SU-DHL-6 (cell line): ENCODE measurements around the gene SCG2.

ENCODE experiments used
- H2AFZ ChIP-seq: fragments of 200-600 bp; sonication (generic); 2 replicates; pipeline ENCODE4 v1.6.1; 2014; ENCODE audit warnings: low read depth, mild to moderate bottlenecking, moderate library complexity, mixed read lengths, antibody characterized with exemption, low read length; ENCODE audit not compliant: severe bottlenecking
- H3F3A ChIP-seq: fragments of 200-600 bp; shearing (Covaris generic); 2 replicates; pipeline ENCODE4 v1.6.0; 2016; ENCODE audit warnings: antibody characterized with exemption, mild to moderate bottlenecking; ENCODE audit not compliant: insufficient read depth
- H3K27ac ChIP-seq: fragments of 200-600 bp; sonication (generic); 2 replicates; pipeline ENCODE4 v1.5.1; 2016; ENCODE audit warnings: low read depth, mild to moderate bottlenecking, low read length, moderate library complexity, mixed read lengths
- H3K27me3 ChIP-seq: fragments of 200-600 bp; sonication (generic), shearing (Covaris generic); 2 replicates; pipeline ENCODE4 v1.6.0; 2014; ENCODE audit warnings: mild to moderate bottlenecking, low read length
- H3K36me3 ChIP-seq: fragments of 200-600 bp; sonication (generic); 2 replicates; pipeline ENCODE4 v1.6.1; 2014; ENCODE audit warnings: mild to moderate bottlenecking, low read length, mixed read lengths
- H3K4me2 ChIP-seq: fragments of 300-600, 200-600 bp; shearing (Covaris generic), sonication (generic); 2 replicates; pipeline ENCODE4 v1.6.0; 2014; ENCODE audit warnings: low read length, low read depth, mild to moderate bottlenecking; ENCODE audit not compliant: poor library complexity, severe bottlenecking
- H3K4me3 ChIP-seq: fragments of 200-600 bp; sonication (generic); 2 replicates; pipeline ENCODE4 v1.5.1; 2014; ENCODE audit warnings: antibody characterized with exemption, low read length, mild to moderate bottlenecking, mixed read lengths; ENCODE audit not compliant: insufficient read depth, poor library complexity, severe bottlenecking
- H3K79me2 ChIP-seq: fragments of 200-600 bp; sonication (generic); 2 replicates; pipeline ENCODE4 v1.6.1; 2014; ENCODE audit warnings: mild to moderate bottlenecking, low read length, moderate library complexity; ENCODE audit not compliant: insufficient read depth
- H3K9ac ChIP-seq: fragments of 200-600 bp; sonication (generic); 2 replicates; pipeline ENCODE4 v1.7.0; 2014; ENCODE audit warnings: mild to moderate bottlenecking, low read length
- H3K9me2 ChIP-seq: fragments of 200-600 bp; sonication (generic); replicated peaks from 2 replicates; pipeline ENCODE4 v1.6.1; 2014; ENCODE audit warnings: low read length; ENCODE audit not compliant: insufficient read depth
- H3K9me3 ChIP-seq: fragments of 200-600 bp; sonication (generic); 2 replicates; pipeline ENCODE4 v1.6.1; 2014; ENCODE audit warnings: low read length, mixed read lengths; ENCODE audit not compliant: insufficient read depth
- H4K20me1 ChIP-seq: fragments of 200-600 bp; sonication (generic); 2 replicates; pipeline ENCODE4 v1.6.1; 2014; ENCODE audit warnings: low read depth, mild to moderate bottlenecking, antibody characterized with exemption, low read length, moderate library complexity, mixed read lengths
- EZH2phosphoT487 ChIP-seq: fragments of 200-600 bp; sonication (generic), shearing (Covaris generic); conservative IDR thresholded peaks from 2 replicates; pipeline ENCODE4 v1.6.1; 2018; ENCODE audit warnings: mild to moderate bottlenecking, antibody characterized with exemption, low read length, moderate library complexity, mixed read lengths
- TF ChIP-seq, protein P1 (sequence below): fragments of 200-600 bp; sonication (generic); IDR thresholded peaks from one replicate; pipeline ENCODE4 v1.5.1; 2017; ENCODE audit warnings: antibody characterized with exemption, mild to moderate bottlenecking, low read length, moderate library complexity; ENCODE audit not compliant: insufficient read depth, poor library complexity, severe bottlenecking

Gene SCG2

DNA sequence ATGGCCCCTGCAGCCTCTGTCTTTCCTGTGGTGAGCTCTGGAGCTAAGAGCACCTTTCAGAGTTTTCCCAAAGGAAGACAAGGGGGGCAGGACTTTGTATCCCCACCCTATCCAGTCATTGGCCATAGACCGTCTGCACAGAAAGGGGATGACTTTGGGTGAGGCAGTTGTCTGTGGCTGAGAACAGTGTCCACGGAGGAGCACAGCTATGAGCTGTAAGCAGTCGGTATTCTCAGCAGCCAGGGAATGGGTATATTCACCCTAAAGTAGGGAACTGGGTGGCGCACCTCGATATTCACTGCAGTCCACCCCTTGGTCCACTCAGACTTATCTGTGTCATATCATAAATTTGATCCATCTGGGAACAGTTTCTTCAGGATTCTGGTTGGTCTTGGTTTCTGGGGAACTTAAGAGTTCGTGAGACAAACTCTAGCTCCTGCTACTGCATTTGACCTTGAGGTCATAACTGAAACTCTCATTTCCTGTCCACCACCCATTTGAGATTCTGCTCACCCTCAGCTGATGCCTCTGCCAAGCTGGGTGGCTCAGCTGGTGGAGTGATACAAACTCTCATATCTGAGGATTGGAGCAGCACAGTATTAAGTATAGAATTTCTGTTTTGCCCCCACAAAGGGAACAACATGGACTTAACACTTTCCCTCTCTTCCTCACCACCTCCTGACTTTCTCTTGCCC lies 45.2 kb upstream of the SCG2 start:
- no peaks in the 10 kb centered on the region for H3K9me3 ChIP-seq
- TF ChIP-seq, protein P1, sequence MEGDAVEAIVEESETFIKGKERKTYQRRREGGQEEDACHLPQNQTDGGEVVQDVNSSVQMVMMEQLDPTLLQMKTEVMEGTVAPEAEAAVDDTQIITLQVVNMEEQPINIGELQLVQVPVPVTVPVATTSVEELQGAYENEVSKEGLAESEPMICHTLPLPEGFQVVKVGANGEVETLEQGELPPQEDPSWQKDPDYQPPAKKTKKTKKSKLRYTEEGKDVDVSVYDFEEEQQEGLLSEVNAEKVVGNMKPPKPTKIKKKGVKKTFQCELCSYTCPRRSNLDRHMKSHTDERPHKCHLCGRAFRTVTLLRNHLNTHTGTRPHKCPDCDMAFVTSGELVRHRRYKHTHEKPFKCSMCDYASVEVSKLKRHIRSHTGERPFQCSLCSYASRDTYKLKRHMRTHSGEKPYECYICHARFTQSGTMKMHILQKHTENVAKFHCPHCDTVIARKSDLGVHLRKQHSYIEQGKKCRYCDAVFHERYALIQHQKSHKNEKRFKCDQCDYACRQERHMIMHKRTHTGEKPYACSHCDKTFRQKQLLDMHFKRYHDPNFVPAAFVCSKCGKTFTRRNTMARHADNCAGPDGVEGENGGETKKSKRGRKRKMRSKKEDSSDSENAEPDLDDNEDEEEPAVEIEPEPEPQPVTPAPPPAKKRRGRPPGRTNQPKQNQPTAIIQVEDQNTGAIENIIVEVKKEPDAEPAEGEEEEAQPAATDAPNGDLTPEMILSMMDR = no peak
- TF ChIP-seq EZH2phosphoT487 = no peak
- no peak overlapping the region for H2AFZ ChIP-seq
- no peak overlapping the region for H3K4me2 ChIP-seq
- no peaks in the 10 kb centered on the region for H3K27me3 ChIP-seq
- no peaks in the 10 kb centered on the region for H3K79me2 ChIP-seq
- H3K9me2 ChIP-seq = no peaks in the 10 kb centered on the region
- no peak overlapping the region for H3K4me3 ChIP-seq
- no peak overlapping the region for H3K27ac ChIP-seq
- H3F3A ChIP-seq = no peaks in the 10 kb centered on the region
- no peaks in the 10 kb centered on the region for H3K36me3 ChIP-seq
- no peaks in the 10 kb centered on the region for H4K20me1 ChIP-seq
- no peak overlapping the region for H3K9ac ChIP-seq

DNA sequence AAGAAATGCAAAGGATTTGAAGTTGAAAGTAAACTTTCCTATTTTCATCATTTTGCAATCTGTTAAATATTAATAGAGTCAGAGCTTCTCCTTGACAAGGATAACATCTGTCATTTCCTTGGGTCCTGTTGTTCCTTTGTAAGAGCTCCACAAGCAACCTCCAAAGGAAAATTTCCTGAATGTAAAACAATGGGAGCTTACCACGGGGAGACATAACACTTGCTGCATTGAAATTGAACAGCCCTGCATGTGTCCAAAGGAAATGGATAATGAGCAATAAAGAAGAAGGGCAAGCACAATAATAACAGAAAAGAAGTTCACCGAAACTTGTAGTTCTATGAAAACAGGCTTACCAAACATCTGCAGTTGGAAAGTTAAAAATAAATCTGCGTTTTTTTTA lies 42.0 kb upstream of the SCG2 start:
- Histone ChIP-seq H3K4me2 (no peak overlapping the region), H3F3A (no peaks in the 10 kb centered on the region), H3K9me2 (no peaks in the 10 kb centered on the region), H3K9ac (no peak overlapping the region), H3K79me2 (no peaks in the 10 kb centered on the region), H2AFZ (no peak overlapping the region), H3K4me3 (no peak overlapping the region), H3K9me3 (no peaks in the 10 kb centered on the region), H3K27ac (no peak overlapping the region), H4K20me1 (no peaks in the 10 kb centered on the region), H3K36me3 (no peaks in the 10 kb centered on the region), H3K27me3 (no peaks in the 10 kb centered on the region)
- TF ChIP-seq, protein P1 = no peak
- TF ChIP-seq EZH2phosphoT487 = no peak

DNA sequence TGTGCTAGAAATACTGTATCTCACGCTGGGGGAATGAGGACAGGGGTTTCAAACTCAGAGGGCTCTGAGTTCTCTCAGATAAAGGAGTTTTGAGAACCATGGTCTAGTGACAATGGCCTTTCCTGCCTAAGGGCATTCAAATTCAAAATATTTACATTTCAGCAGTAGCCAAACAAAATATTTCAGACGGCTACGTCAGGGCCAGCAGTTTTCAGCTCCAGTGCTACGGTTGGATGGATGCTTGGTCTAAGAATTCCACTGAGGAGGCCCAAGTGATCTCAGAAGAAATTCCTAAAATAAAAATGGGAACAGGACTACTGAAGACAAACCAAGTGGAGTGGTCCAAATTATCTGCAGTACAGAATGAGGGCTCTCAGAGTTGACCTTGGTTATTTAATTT lies 41.1 kb upstream of the SCG2 start:
- TF ChIP-seq EZH2phosphoT487 = no peak
- TF ChIP-seq, protein P1 = no peak
- Histone ChIP-seq H3K27ac (no peak overlapping the region), H2AFZ (no peak overlapping the region), H3K9me3 (no peaks in the 10 kb centered on the region), H3K36me3 (no peaks in the 10 kb centered on the region), H4K20me1 (no peaks in the 10 kb centered on the region), H3K79me2 (no peaks in the 10 kb centered on the region), H3K4me2 (no peak overlapping the region), H3F3A (no peaks in the 10 kb centered on the region), H3K9ac (no peak overlapping the region), H3K9me2 (no peaks in the 10 kb centered on the region), H3K4me3 (no peak overlapping the region), H3K27me3 (no peaks in the 10 kb centered on the region)
